KOPT-K1 (cell line): ENCODE data around the gene SLC9A8.

Experiments
- H3K27ac ChIP-seq: fragments of 200-600 bp; sonication (generic); 2 replicates; pipeline ENCODE4 v1.5.1; 2016; ENCODE audit warnings: antibody characterized with exemption, mild to moderate bottlenecking, low read depth, low read length; ENCODE audit not compliant: poor library complexity, severe bottlenecking
- H3K36me3 ChIP-seq: fragments of 200-600 bp; sonication (generic); 2 replicates; pipeline ENCODE4 v1.5.1; 2017; ENCODE audit warnings: antibody characterized with exemption, mild to moderate bottlenecking, low read length, moderate library complexity; ENCODE audit not compliant: insufficient read depth
- H3K9me3 ChIP-seq: fragments of 200-600 bp; sonication (generic); 2 replicates; pipeline ENCODE4 v1.5.1; 2017; ENCODE audit warnings: antibody characterized with exemption, low read length, mild to moderate bottlenecking; ENCODE audit not compliant: insufficient read depth, poor library complexity, severe bottlenecking

Gene SLC9A8

DNA sequence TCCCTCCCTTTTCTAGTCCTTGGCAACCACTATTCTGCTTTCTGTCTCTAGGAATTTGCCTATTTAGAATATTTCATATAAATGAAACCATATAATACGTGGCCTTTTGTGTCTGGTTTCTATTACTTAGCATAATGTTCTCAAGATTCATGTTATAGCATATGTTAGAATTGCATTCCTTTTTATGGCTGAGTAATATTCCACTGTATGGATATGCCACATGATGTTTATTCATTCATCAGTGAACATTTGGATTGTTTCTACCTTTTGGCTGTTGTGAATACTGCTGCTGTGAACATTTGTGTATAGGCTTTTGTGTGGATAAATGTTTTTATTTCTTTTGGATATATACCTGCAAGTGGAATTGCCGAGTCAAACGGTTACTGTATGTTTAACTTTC, 7.1 kb downstream of the SLC9A8 start:
- Histone ChIP-seq H3K27ac (no peak overlapping the region), H3K36me3 (peaks cover 87% of the 10 kb centered on the region), H3K9me3 (no peaks in the 10 kb centered on the region)

DNA sequence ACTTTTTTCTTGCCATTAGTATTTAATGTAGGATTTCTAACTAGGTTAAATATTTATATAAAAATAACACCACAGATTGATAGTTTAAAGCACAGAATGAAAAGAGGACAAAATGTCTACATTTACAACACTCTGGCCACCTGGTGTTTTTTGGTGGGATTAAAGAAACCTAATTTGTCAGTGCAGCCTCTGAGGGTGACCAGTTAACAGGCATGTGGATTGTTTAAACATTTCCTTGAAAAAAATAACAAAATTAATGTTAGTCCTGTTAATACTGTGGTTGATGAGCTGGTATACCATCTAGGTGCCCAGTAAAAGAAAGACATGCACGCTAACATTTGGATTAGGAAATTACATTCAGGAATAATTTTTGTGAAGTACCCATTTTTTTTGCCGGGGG, 8.8 kb downstream of the SLC9A8 start:
- Histone ChIP-seq H3K36me3 (peaks cover 82% of the 10 kb centered on the region), H3K27ac (no peak overlapping the region), H3K9me3 (no peaks in the 10 kb centered on the region)

DNA sequence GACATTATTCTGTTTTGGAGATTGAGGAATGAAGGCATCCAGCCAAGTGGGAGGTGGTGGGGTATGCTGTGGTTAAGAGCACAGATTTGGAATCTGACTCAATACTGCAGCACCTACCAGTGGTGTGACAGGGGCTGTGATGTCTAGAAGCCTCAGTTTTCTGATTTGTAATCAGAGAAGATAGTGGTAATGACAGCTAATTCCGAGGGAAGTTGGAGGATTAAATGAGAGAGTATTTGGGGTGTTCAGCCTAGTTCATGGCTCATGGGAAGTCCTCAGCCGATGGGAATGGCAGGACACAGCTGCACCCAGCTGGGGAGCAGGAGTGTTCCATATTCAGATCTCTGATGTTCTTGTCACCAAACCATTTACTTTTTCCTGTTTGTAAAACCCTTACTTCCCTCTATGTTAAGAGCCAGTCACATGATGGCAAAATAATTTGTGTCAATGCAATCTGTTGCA, 9.3 kb downstream of the SLC9A8 start:
- H3K27ac ChIP-seq: peak overlapping the region; percentile 7
- H3K36me3 ChIP-seq: peaks cover 80% of the 10 kb centered on the region
- no peaks in the 10 kb centered on the region for H3K9me3 ChIP-seq

DNA sequence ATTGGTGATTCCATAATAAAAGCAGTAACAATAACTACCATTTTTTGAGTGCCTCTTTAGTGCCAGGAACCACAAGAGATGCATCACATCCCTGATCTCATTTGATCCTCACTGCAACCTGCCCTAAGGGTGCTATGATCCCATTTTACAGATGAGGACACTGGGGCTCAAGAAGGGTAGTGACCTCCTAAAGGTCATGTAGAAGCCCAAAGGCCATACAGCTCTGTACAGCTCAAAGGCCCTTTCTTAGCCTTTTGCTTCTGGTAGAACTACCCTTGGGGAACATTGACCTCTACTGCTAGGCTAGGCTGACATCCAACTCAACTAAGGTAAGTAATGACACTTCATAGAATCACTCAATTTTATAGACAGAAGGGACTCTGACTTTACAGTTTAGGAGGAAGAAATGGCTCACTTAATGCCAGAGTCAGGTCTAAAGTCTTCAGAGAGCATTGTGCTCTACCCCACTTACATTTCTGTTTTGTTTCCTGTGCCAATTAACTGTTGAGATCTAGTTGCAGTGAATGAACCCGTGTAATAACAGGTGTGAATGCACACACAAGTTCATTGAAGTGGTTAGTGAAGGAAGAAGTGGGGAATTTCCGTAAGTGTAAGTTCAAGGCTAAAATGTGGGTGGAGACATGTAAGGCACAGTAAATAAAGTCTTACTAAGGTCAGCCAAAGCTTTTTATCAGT, 10.7 kb downstream of the SLC9A8 start:
- Histone ChIP-seq H3K36me3 (peaks cover 74% of the 10 kb centered on the region), H3K9me3 (no peaks in the 10 kb centered on the region), H3K27ac (peak overlapping the region; percentile 73)

DNA sequence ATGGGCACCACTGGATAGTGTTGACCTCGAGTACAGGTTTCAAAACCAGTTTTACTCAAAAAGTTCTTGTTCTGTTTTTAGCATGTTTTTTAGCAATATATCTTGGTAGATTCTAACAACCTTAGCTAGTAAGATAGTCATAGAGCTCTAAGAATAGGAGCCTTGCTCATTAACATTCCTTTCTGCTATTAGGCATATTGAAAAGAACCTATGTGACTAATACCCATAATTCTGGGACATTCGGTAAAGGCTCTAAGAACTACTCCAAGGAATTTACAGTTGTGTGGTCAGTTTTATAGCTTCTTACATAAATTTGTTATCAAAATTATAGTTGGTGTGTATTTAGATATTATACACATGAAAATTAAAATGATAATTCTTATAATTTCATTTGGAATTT, 11.6 kb downstream of the SLC9A8 start:
- Histone ChIP-seq H3K27ac (peak overlapping the region; percentile 73), H3K9me3 (no peaks in the 10 kb centered on the region), H3K36me3 (peaks cover 69% of the 10 kb centered on the region)

DNA sequence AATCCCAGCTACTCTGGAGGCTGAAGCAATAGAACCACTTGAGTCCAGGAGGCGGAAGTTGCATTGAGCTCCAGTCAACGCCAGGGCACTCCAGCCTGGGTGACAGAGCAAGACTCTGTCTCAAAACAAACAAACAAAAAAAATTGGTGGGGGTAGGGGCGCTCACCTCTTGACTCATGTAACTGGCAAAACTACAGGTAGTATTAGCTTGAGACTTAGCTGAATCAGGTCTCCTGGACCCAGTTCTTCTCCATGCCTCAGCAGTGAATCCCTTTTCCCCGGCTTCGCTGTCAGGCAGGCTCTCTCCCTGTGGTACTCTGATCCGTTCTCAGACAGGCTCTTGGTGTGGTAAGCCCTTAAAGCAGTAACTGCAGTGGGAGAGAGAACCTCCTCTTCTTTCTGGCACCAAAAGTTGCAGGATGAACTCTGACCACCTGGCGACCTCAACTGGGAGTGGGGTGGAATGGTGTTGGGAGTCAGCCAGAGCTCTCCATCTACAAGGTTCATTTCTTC, 12.9 kb downstream of the SLC9A8 start:
- Histone ChIP-seq H3K36me3 (peaks cover 69% of the 10 kb centered on the region), H3K9me3 (no peaks in the 10 kb centered on the region), H3K27ac (no peak overlapping the region)

DNA sequence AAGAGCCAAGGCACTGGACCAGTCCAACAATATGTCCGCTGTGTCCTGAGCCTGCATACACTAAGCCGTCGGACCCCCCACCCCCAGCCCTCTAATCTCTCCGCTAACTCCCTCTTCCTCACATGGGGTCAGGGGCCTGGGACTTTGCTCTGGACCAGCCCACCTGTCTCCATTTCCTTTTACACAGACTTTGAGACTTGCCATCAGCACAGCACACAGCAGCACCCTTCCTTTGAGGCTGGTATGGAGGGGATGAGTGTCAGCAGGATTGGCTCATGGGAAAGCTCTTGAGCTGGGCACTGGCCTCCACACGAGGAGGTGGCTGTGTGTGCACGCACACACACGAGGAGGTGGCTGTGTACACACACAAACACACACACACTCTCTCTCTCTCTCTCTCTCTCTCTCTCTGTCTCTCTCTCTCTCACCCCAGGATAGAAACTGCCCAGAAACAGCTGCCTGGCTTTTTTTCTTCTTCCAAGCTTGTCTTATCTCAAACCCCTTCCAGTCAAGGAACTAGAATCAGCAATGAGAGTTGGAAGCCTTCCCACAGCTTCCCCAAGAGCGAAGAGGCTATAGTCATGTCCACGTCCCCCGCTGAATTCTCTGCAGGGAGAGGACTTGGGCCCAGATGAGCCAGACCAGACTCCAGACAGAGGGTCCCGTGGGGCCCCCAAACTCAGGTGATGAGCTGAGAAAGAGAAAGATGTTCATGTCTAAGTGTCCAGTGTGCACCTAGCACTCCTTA, 18.6 kb downstream of the SLC9A8 start:
- no peaks in the 10 kb centered on the region for H3K9me3 ChIP-seq
- peaks cover 57% of the 10 kb centered on the region for H3K36me3 ChIP-seq
- no peak overlapping the region for H3K27ac ChIP-seq

- Histone ChIP-seq H3K9me3 (no peaks in the 10 kb centered on the region), H3K36me3 (peaks cover 57% of the 10 kb centered on the region), H3K27ac (no peak overlapping the region)
Observed at GRCh38 chr20:49831770-49832631, 19.4 kb downstream of the SLC9A8 start.

DNA sequence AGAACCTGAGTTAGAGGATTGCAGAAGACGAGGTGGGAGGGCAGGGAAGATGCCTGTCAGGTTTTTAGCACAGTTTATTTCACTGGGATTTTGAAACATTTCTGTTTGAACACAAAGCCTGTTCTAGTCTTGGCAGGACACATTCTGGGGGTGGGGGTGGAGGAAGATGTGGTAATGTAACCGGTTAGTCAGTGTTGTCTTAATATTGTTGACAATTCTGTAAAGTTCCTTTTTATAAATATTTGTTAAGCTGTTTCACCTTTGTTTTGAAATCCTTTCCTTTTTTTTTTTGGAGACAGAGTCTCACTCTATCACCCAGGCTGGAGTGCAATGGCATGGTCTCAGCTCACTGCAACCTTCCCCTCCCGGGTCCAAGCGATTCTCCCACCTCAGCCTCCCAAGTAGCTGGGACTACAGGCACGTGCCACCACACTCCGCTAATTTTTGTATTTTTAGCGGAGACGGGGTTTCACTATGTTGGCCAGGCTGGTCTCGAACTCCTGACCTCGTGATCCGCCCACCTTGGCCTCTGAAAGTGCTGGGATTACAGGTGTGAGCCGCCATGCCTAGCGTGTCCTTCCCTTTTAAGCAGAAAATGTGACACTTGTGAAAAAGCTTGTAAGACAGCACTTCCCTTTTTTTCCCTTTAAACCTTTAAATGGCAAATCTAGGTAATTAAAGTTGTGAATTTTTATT, 20.2 kb downstream of the SLC9A8 start:
- Histone ChIP-seq H3K36me3 (peaks cover 50% of the 10 kb centered on the region; the same call in 1 of the 2 replicates), H3K9me3 (no peaks in the 10 kb centered on the region), H3K27ac (no peak overlapping the region)

GRCh38 chr20:49833483-49833882, 20.9 kb downstream of the SLC9A8 start:
- Histone ChIP-seq H3K36me3 (peaks cover 51% of the 10 kb centered on the region; the same call in 1 of the 2 replicates), H3K27ac (no peak overlapping the region), H3K9me3 (no peaks in the 10 kb centered on the region)

GRCh38 chr20:49835031-49835430, 22.4 kb downstream of the SLC9A8 start:
- H3K36me3 ChIP-seq: peaks cover 46% of the 10 kb centered on the region
- H3K27ac ChIP-seq: no peak overlapping the region
- H3K9me3 ChIP-seq: no peaks in the 10 kb centered on the region

GRCh38 chr20:49838546-49838945, 25.9 kb downstream of the SLC9A8 start:
- H3K36me3 ChIP-seq: peaks cover 27% of the 10 kb centered on the region

DNA sequence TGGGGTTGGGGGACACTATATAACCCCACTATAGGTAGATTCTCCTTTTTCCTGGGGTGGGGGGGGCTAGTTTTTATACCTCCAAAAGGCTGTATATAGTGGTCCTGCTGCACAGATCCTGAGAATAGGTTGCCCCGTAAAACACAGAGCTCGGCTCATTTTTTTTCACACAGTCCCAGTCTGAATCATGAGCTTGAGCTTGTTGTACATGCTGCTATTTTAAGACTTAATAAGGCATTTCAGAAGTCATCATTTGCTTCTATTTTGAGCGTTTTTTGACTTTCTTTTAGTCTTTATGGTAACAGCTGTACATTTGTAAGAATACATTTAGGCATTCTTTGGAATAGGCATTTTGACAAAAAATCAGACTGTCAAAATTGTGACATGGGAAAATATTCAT, 30.5 kb downstream of the SLC9A8 start:
- Histone ChIP-seq H3K27ac (no peak overlapping the region), H3K9me3 (no peaks in the 10 kb centered on the region), H3K36me3 (peaks cover 38% of the 10 kb centered on the region)

More at GRCh38 chr20:49838546-49838945, 25.9 kb downstream of the SLC9A8 start:
- no peaks in the 10 kb centered on the region for H3K9me3 ChIP-seq
- no peak overlapping the region for H3K27ac ChIP-seq

DNA sequence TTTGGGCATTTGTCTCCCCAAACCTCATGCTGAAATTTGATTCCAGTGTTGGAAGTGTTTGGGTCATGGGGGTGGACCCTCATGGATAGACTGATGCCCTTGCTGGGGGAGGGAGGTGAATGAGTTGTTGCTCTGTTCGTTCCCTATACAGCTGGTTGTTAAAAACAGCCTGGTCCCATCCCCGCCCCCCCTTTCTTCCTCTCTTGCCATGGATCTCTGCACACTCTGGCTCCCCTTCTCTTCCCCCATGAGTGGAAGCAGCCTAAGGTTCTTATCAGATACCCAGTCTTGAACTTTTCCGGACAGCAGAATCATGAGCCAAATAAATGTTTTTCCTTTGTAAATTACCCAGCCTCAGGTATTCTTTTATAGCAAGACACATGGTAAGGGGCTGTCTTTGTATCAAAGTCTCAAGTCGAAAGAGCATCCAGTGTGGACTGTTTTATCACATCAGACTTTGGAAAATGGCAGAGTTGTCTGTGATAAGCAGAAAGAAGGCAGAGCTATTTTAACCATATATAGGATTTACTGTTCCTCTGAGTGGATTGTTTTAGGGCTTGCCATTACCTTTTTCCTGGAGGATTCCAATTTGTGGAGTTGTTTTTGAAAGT, 31.2 kb downstream of the SLC9A8 start:
- H3K36me3 ChIP-seq: peaks cover 40% of the 10 kb centered on the region
- no peaks in the 10 kb centered on the region for H3K9me3 ChIP-seq
- no peak overlapping the region for H3K27ac ChIP-seq
